ENCODE results near the gene PPP5C. TPM values are rescaled to one million over a fixed set of nuclear protein-coding genes. Genes with fewer than 3 reads are reported as not detected.

Gene PPP5C
- total RNA-seq, 1 experiment from 2014 or later, result 58.1 TPM

- in situ Hi-C loops (cut with HindIII; ENCODE audit: low pct_unique_long_range_greater_than_20kb, low sequenced_read_pairs) (no loop called here), intact Hi-C loops (cut with micrococcal nuclease; ENCODE audit: unreplicated experiment) (no loop called here)
- Histone ChIP-seq H3K9me3 (ENCODE audit: control insufficient read depth, insufficient read depth, low read depth, low read length) (no peaks in the 10 kb centered on the region), H3K36me3 (ENCODE audit: control insufficient read depth, insufficient read depth, low read length) (no peaks in the 10 kb centered on the region), H3K4me3 (ENCODE audit: low read depth in 2 of 2, low read length in 2 of 2) (no peak overlapping the region), H3K27me3 (ENCODE audit: control insufficient read depth, insufficient read depth, low read length) (no peaks in the 10 kb centered on the region; the same call in 1 of the 2 replicates), H3K4me1 (ENCODE audit: control insufficient read depth, insufficient read depth, low read length) (no peaks in the 10 kb centered on the region), H3K27ac (ENCODE audit: low read length) (no peak overlapping the region)
- no TSS peak for BruUV-seq (replicated peaks)
- DNase-seq (ENCODE audit: low read depth, low spot score), result no peak
- no peak for ATAC-seq
- CTCF ChIA-PET, result no interaction called here
- POLR2A ChIA-PET, result interaction anchor here (0.7 kb wide), 1 partner anchor 268 kb away, joined by 6 read pairs; no protein-coding TSS in a partner anchor
- TF ChIP-seq TCF7L2 (IDR thresholded peaks at IDR 0.05; ENCODE audit: low read depth, low read length), result no peak
- no peak for TF ChIP-seq REST (IDR thresholded peaks at IDR 0.05; ENCODE audit: insufficient read depth in 1 of 2, low read depth in 2 of 2, low read length in 1 of 2)
- TF ChIP-seq SIN3A (IDR thresholded peaks at IDR 0.05; ENCODE audit: borderline replicate concordance, insufficient read depth, low read depth, low read length), result no peak
- no peak for TF ChIP-seq CTCF (IDR thresholded peaks at IDR 0.05)
- no peak for TF ChIP-seq POLR2AphosphoS5 (IDR thresholded peaks at IDR 0.05; ENCODE audit: low read depth, low read length)
Measured at GRCh38 chr19:46299695-46300094, 47.2 kb upstream of the PPP5C start.

GRCh38 chr19:46303322-46303690, 43.6 kb upstream of the PPP5C start:
- intact Hi-C loops (cut with micrococcal nuclease; ENCODE audit: unreplicated experiment) (no loop called here), in situ Hi-C loops (cut with HindIII; ENCODE audit: low pct_unique_long_range_greater_than_20kb, low sequenced_read_pairs) (no loop called here)
- no TSS peak for BruUV-seq (replicated peaks)
- CTCF ChIA-PET, result no interaction called here
- TF ChIP-seq SIN3A (IDR thresholded peaks at IDR 0.05; ENCODE audit: borderline replicate concordance, insufficient read depth, low read depth, low read length), result no peak
- TF ChIP-seq CTCF (IDR thresholded peaks at IDR 0.05), result no peak
- no peak for TF ChIP-seq REST (IDR thresholded peaks at IDR 0.05; ENCODE audit: insufficient read depth in 1 of 2, low read depth in 2 of 2, low read length in 1 of 2)
- TF ChIP-seq POLR2AphosphoS5 (IDR thresholded peaks at IDR 0.05; ENCODE audit: low read depth, low read length), result no peak
- TF ChIP-seq TCF7L2 (IDR thresholded peaks at IDR 0.05; ENCODE audit: low read depth, low read length), result no peak
- no peak overlapping the region for H3K4me3 ChIP-seq (ENCODE audit: low read depth in 2 of 2, low read length in 2 of 2)
- H3K9me3 ChIP-seq (ENCODE audit: control insufficient read depth, insufficient read depth, low read depth, low read length), result no peaks in the 10 kb centered on the region
- ATAC-seq (no peak), DNase-seq (ENCODE audit: low read depth, low spot score) (no peak)
- H3K27ac ChIP-seq (ENCODE audit: low read length), result no peak overlapping the region
- no peaks in the 10 kb centered on the region for H3K36me3 ChIP-seq (ENCODE audit: control insufficient read depth, insufficient read depth, low read length)
- H3K27me3 ChIP-seq (ENCODE audit: control insufficient read depth, insufficient read depth, low read length), result no peaks in the 10 kb centered on the region
- no peaks in the 10 kb centered on the region for H3K4me1 ChIP-seq (ENCODE audit: control insufficient read depth, insufficient read depth, low read length)
- POLR2A ChIA-PET, result interaction anchor here (0.7 kb wide), 1 partner anchor 15 kb away, joined by 3 read pairs; no protein-coding TSS in a partner anchor

All from Panc1 (cell line).